ENCODE results near the gene PTH. TPM values are rescaled to one million over a fixed set of nuclear protein-coding genes. Genes with fewer than 3 reads are reported as not detected.

Gene PTH
- not detected for total RNA-seq

DNA sequence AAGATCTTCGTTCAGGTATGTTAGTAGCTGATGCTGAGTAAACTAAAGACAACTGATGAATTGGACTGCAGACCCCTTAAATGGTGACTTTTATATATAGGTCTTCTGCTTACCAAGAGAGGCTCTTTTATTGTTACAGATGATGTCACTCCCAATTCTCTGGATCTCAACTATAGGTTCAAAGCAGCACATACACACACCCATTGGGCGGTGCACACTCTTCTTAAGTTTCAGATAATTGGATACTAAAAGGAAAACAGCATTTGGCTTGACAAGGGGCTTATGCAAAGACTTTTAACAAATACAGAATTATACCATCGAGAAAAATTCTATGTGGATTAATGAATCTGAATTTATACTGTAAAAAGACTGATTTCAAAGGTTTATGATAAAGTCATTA, at the start of gene PTH:
TSS of gene PTH (minus strand) at position 69 of the 400 bp plus-strand sequence. CDS start 3,142 bp downstream, outside the sequence.
- TF ChIP-seq POLR2AphosphoS5 (IDR thresholded peaks at IDR 0.05) (no peak), POLR2A (IDR thresholded peaks at IDR 0.05) (no peak)
- TF ChIP-seq, protein P1, sequence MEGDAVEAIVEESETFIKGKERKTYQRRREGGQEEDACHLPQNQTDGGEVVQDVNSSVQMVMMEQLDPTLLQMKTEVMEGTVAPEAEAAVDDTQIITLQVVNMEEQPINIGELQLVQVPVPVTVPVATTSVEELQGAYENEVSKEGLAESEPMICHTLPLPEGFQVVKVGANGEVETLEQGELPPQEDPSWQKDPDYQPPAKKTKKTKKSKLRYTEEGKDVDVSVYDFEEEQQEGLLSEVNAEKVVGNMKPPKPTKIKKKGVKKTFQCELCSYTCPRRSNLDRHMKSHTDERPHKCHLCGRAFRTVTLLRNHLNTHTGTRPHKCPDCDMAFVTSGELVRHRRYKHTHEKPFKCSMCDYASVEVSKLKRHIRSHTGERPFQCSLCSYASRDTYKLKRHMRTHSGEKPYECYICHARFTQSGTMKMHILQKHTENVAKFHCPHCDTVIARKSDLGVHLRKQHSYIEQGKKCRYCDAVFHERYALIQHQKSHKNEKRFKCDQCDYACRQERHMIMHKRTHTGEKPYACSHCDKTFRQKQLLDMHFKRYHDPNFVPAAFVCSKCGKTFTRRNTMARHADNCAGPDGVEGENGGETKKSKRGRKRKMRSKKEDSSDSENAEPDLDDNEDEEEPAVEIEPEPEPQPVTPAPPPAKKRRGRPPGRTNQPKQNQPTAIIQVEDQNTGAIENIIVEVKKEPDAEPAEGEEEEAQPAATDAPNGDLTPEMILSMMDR (IDR thresholded peaks at IDR 0.05) = no peak
- intact Hi-C loops (cut with DNase I; ENCODE audit: low total_unique reads) = no loop called here
- H3K27me3 ChIP-seq = no peaks in the 10 kb centered on the region
- H3K4me1 ChIP-seq = no peaks in the 10 kb centered on the region
- DNase-seq (ENCODE audit: low spot score in 2 of 2) = no peak
- H3K27ac ChIP-seq = no peak within 1 kb of the TSS
- H3K36me3 ChIP-seq = no peaks in the 10 kb centered on the region
- no peaks in the 10 kb centered on the region for H3K9me3 ChIP-seq
- H3K4me3 ChIP-seq = no peak within 1 kb of the TSS

DNA sequence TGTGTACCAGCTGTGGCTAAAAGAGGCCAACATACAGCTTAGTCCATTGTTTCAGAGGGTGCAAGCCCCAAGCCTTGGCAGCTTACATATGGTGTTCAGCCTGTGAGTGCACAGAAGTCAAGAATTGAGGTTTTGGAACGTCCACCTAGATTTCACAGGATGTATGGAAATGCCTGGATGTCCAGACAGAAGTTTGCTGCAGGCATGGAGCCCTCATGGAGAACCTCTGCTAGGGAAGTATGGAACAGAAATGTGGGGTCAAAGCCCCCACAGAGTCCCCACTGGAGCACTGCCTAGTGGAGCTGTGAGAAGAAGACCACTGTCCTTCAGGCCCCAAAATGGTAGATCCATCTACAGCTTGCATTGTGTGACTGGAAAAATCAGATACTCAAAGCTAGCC, 42.2 kb upstream of the PTH start:
- peaks cover 12 to 18% of the 10 kb centered on the region in 2 donors for H3K9me3 ChIP-seq
- intact Hi-C loops (cut with DNase I; ENCODE audit: low total_unique reads) = no loop called here
- no peak overlapping the region for H3K27ac ChIP-seq
- H3K4me1 ChIP-seq = no peaks in the 10 kb centered on the region
- TF ChIP-seq, protein P1 (IDR thresholded peaks at IDR 0.05) = no peak
- TF ChIP-seq POLR2AphosphoS5 (IDR thresholded peaks at IDR 0.05) = no peak
- TF ChIP-seq POLR2A (IDR thresholded peaks at IDR 0.05) = no peak
- DNase-seq (ENCODE audit: low spot score in 2 of 2) = no peak
- no peaks in the 10 kb centered on the region for H3K36me3 ChIP-seq
- H3K4me3 ChIP-seq = no peak overlapping the region
- no peaks in the 10 kb centered on the region for H3K27me3 ChIP-seq

DNA sequence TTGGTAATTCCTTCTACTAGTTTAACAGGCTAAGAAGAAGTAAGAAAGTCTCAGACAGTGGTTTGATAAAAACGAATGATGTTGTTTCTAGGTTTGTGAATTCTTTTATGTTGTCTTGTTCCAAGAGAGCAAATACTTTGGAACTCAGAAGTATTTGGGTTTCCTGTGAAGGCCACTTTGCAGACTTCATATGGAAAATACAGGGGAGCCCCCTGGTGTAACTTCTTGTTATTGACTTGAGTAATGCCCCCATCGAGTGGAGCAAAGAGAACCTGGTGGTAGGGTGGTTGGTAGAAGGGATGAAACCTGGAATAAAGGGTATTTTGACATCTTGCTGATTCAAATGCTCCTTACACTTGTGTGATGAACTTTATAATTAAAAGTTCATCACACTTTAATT, 40.0 kb upstream of the PTH start:
- no peak for DNase-seq (ENCODE audit: low spot score in 2 of 2)
- intact Hi-C loops (cut with DNase I; ENCODE audit: low total_unique reads) = no loop called here
- Histone ChIP-seq H3K4me3 (no peak overlapping the region), H3K9me3 (peaks cover 12 to 26% of the 10 kb centered on the region in 2 donors), H3K27ac (no peak overlapping the region), H3K27me3 (no peaks in the 10 kb centered on the region), H3K36me3 (no peaks in the 10 kb centered on the region), H3K4me1 (no peaks in the 10 kb centered on the region)
- no peak for TF ChIP-seq POLR2AphosphoS5 (IDR thresholded peaks at IDR 0.05)
- TF ChIP-seq, protein P1 (IDR thresholded peaks at IDR 0.05) = no peak
- no peak for TF ChIP-seq POLR2A (IDR thresholded peaks at IDR 0.05)

DNA sequence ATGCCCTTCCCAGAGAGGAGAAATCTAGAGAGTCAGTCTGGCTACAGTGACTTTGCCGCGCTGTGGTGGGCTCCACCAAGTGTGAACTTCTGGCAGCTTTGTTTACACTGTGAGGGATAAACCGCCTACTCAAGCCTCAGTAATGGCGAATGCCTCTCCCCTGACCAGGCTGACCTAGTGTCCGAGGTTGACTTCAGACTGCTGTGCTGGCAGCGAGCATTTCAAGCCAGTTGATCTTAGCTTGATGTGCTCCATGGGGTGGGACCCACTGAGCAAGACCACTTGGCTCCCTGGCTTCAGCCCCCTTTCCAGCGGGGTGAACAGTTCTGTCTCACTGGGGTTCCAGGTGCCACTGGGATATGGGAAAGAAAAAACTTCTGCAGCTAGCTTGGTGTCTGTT, 38.6 kb upstream of the PTH start:
- peaks cover 12 to 26% of the 10 kb centered on the region in 2 donors for H3K9me3 ChIP-seq
- intact Hi-C loops (cut with DNase I; ENCODE audit: low total_unique reads) = no loop called here
- TF ChIP-seq POLR2AphosphoS5 (IDR thresholded peaks at IDR 0.05) = no peak
- TF ChIP-seq POLR2A (IDR thresholded peaks at IDR 0.05) = no peak
- TF ChIP-seq, protein P1 (IDR thresholded peaks at IDR 0.05) = no peak

DNA sequence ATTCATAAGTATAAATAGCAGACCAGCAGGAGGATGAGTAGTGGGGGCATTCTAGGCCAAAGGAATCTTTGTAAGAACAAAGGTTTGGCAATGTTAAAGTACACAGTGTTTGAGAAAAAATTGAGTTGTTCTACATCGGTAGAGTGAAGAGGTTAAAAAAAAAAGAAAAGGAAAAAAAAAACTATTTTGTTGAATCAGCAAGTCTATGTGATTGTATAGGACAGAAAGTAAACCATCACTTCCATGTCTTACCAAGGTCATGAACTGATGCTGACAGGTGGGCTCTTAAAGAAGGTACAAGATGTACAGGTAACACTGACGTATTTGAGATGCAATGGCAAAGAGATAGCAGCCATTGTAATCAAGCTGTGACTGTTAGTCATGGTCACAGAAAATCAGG, 29.5 kb upstream of the PTH start:
- no peaks in the 10 kb centered on the region for H3K36me3 ChIP-seq
- intact Hi-C loops (cut with DNase I; ENCODE audit: low total_unique reads) = no loop called here
- H3K4me3 ChIP-seq = no peak overlapping the region
- TF ChIP-seq POLR2A (IDR thresholded peaks at IDR 0.05) (no peak), POLR2AphosphoS5 (IDR thresholded peaks at IDR 0.05) (no peak)
- TF ChIP-seq, protein P1 (IDR thresholded peaks at IDR 0.05) = no peak
- H3K9me3 ChIP-seq = no peaks in the 10 kb centered on the region
- no peak for DNase-seq (ENCODE audit: low spot score in 2 of 2)
- H3K27me3 ChIP-seq = no peaks in the 10 kb centered on the region
- no peaks in the 10 kb centered on the region for H3K4me1 ChIP-seq
- no peak overlapping the region for H3K27ac ChIP-seq

More for the DNA sequence above, 38.6 kb upstream of the PTH start:
- Histone ChIP-seq H3K4me1 (no peaks in the 10 kb centered on the region), H3K27ac (no peak overlapping the region), H3K4me3 (no peak overlapping the region), H3K27me3 (no peaks in the 10 kb centered on the region), H3K36me3 (no peaks in the 10 kb centered on the region)
- DNase-seq (ENCODE audit: low spot score in 2 of 2) = no peak
